GM23248 (cell line): ENCODE results near the gene FAM162A. TPM values are rescaled to one million over a fixed set of nuclear protein-coding genes. Genes with fewer than 3 reads are reported as not detected.

ENCODE experiments used
- DNase-seq: peaks from one replicate; pipeline ENCODE4 v3.0.0-alpha.2; 2015
- H2AFZ ChIP-seq: fragments of 200-600 bp; sonication (generic); 2 replicates; pipeline ENCODE4 v1.6.1; 2016; ENCODE audit warnings: antibody characterized with exemption
- H3F3A ChIP-seq: fragments of 200-600 bp; sonication (generic); 2 replicates; pipeline ENCODE4 v1.6.1; 2016; ENCODE audit warnings: mild to moderate bottlenecking, antibody characterized with exemption, mixed run types; ENCODE audit not compliant: insufficient read depth
- H3K27ac ChIP-seq: fragments of 200-600 bp; sonication (generic); 2 replicates; pipeline ENCODE4 v1.5.1; 2016; ENCODE audit warnings: mild to moderate bottlenecking
- H3K27me3 ChIP-seq: fragments of 200-600 bp; sonication (generic); replicated peaks from 2 replicates; pipeline ENCODE4 v1.6.1; 2016; ENCODE audit warnings: mild to moderate bottlenecking; ENCODE audit not compliant: insufficient read depth
- H3K36me3 ChIP-seq: fragments of 200-600 bp; sonication (generic); 2 replicates; pipeline ENCODE4 v1.6.1; 2016; ENCODE audit warnings: low read depth, mild to moderate bottlenecking
- H3K4me1 ChIP-seq: fragments of 200-600 bp; sonication (generic); 2 replicates; pipeline ENCODE4 v1.6.1; 2016; ENCODE audit warnings: mild to moderate bottlenecking; ENCODE audit not compliant: insufficient read depth
- H3K4me2 ChIP-seq: fragments of 200-600 bp; sonication (generic); one replicate; pipeline ENCODE4 v1.6.1; 2016; ENCODE audit warnings: mild to moderate bottlenecking; ENCODE audit not compliant: unreplicated experiment
- H3K4me3 ChIP-seq: fragments of 200-600 bp; sonication (generic); 2 replicates; pipeline ENCODE4 v1.5.1; 2016; ENCODE audit warnings: mild to moderate bottlenecking
- H3K79me2 ChIP-seq: fragments of 200-600 bp; sonication (generic); 2 replicates; pipeline ENCODE4 v1.6.1; 2016; ENCODE audit warnings: mild to moderate bottlenecking; ENCODE audit not compliant: insufficient read depth
- H3K9ac ChIP-seq: fragments of 200-600 bp; sonication (generic); 2 replicates; pipeline ENCODE4 v1.6.1; 2016; ENCODE audit warnings: mild to moderate bottlenecking
- H3K9me2 ChIP-seq: fragments of 200-600 bp; sonication (generic); 2 replicates; pipeline ENCODE4 v1.6.1; 2016; ENCODE audit warnings: mixed run types, mild to moderate bottlenecking, moderate library complexity; ENCODE audit not compliant: insufficient read depth
- H3K9me3 ChIP-seq: fragments of 200-600 bp; sonication (generic); one replicate; pipeline ENCODE4 v1.6.1; 2017; ENCODE audit warnings: low read depth
- H4K20me1 ChIP-seq: fragments of 200-600 bp; sonication (generic); 2 replicates; pipeline ENCODE4 v1.6.0; 2016; ENCODE audit not compliant: insufficient read depth
- EZH2 ChIP-seq: fragments of 200-600 bp; sonication (generic); IDR thresholded peaks from 2 replicates; pipeline ENCODE4 v1.6.1; 2018; ENCODE audit warnings: antibody characterized with exemption, mild to moderate bottlenecking; ENCODE audit not compliant: insufficient read depth, poor library complexity, severe bottlenecking
- EZH2phosphoT487 ChIP-seq: fragments of 200-600 bp; sonication (generic); IDR thresholded peaks from 2 replicates; pipeline ENCODE4 v1.6.1; 2018; ENCODE audit warnings: antibody characterized with exemption, moderate library complexity, mild to moderate bottlenecking, low read depth; ENCODE audit not compliant: insufficient read depth
- WGBS, 2 experiments: methylation state at CpG; one replicate each; pipeline ENCODE4 v1.1.6; 2015 to 2017; ENCODE audit warnings: low lambda C conversion rate in 2 of 2, low coverage in 1 of 2; ENCODE audit errors: missing lambda C conversion rate in 2 of 2; 5-methylcytosine and 5-hydroxymethylcytosine counted together
- in situ Hi-C: fragments of 300-500 bp; cut with MboI; formaldehyde crosslinking; loops from 2 replicates; pipeline ENCODE4 v1.15.0; 2020
- polyA plus RNA-seq: library from polyadenylated mRNA; unstranded; fragments of >200 nt; fragmentation: Nextera tagmentation; extraction: Ambion mirVana; gene quantifications from 2 replicates; pipeline ENCODE4 v1.2.1, GENCODE V29; 2016
- total RNA-seq: library from RNA; depleted of rRNA; stranded (reverse); fragments of >200 nt; shearing (Covaris generic); gene quantifications from 2 replicates; pipeline ENCODE4 v1.2.3, GENCODE V29; 2014

Gene FAM162A
- total and polyA plus RNA-seq, 2 experiments from 2014 or later = 8.0 to 101 TPM

- in situ Hi-C loops = no loop called here
- Histone ChIP-seq H3K9me2 (no peaks in the 10 kb centered on the region), H3K4me1 (peaks cover 13% of the 10 kb centered on the region; the same call in 1 of the 2 replicates), H3K9me3 (no peaks in the 10 kb centered on the region), H3K27me3 (no peaks in the 10 kb centered on the region), H3K4me3 (no peak overlapping the region), H4K20me1 (no peaks in the 10 kb centered on the region), H3K4me2 (no peak overlapping the region), H3F3A (peaks cover 11% of the 10 kb centered on the region), H3K79me2 (peaks cover 50% of the 10 kb centered on the region), H2AFZ (no peak overlapping the region), H3K27ac (no peak overlapping the region), H3K36me3 (no peaks in the 10 kb centered on the region), H3K9ac (0 out of 2 replicates have a peak overlapping the region, but pooled peaks have one; percentile 3)
- TF ChIP-seq EZH2phosphoT487 (no peak), EZH2 (no peak)
- 91 to 95% methylated on average over 2 of the region's 2 CpGs for WGBS, 2 experiments
- DNase-seq = no peak
Measured at GRCh38 chr3:122391681-122392446, 7.9 kb downstream of the FAM162A start.

GRCh38 chr3:122392868-122393844, 9.2 kb downstream of the FAM162A start:
- WGBS, 2 experiments = 27 to 30% methylated on average over 2 of the region's 2 CpGs
- Histone ChIP-seq H3K9ac (0 out of 2 replicates have a peak overlapping the region, but pooled peaks have one; percentile 3), H3K4me2 (no peak overlapping the region), H3K4me1 (peaks cover 13% of the 10 kb centered on the region; the same call in 1 of the 2 replicates), H3K36me3 (no peaks in the 10 kb centered on the region), H3F3A (peaks cover 11% of the 10 kb centered on the region), H3K4me3 (no peak overlapping the region), H3K79me2 (peaks cover 42% of the 10 kb centered on the region), H2AFZ (0 out of 2 replicates have a peak overlapping the region, but pooled peaks have one; percentile 8), H3K9me2 (no peaks in the 10 kb centered on the region), H3K9me3 (no peaks in the 10 kb centered on the region), H3K27me3 (no peaks in the 10 kb centered on the region), H4K20me1 (no peaks in the 10 kb centered on the region), H3K27ac (no peak overlapping the region)
- DNase-seq = peak; percentile 72
- in situ Hi-C loops = no loop called here
- no peak for TF ChIP-seq EZH2phosphoT487
- TF ChIP-seq EZH2 = no peak

GRCh38 chr3:122394173-122394572, 10.2 kb downstream of the FAM162A start:
- Histone ChIP-seq H3K36me3 (no peaks in the 10 kb centered on the region), H3K9me2 (no peaks in the 10 kb centered on the region), H2AFZ (peak overlapping the region; percentile 60), H3K27ac (no peak overlapping the region), H3K79me2 (peaks cover 32% of the 10 kb centered on the region), H3K9me3 (no peaks in the 10 kb centered on the region), H3K4me1 (peaks cover 13% of the 10 kb centered on the region; the same call in 1 of the 2 replicates), H3F3A (peaks cover 11% of the 10 kb centered on the region), H3K9ac (0 out of 2 replicates have a peak overlapping the region, but pooled peaks have one; percentile 12), H3K4me3 (no peak overlapping the region), H4K20me1 (no peaks in the 10 kb centered on the region), H3K27me3 (no peaks in the 10 kb centered on the region), H3K4me2 (no peak overlapping the region)
- in situ Hi-C loops = no loop called here
- TF ChIP-seq EZH2phosphoT487 (no peak), EZH2 (no peak)
- WGBS, 2 experiments = 47 to 60% methylated on average over 1 of the region's 1 CpG
- no peak for DNase-seq

GRCh38 chr3:122395582-122395981, 11.6 kb downstream of the FAM162A start:
- H3K9me3 ChIP-seq = no peaks in the 10 kb centered on the region
- H3F3A ChIP-seq = peaks cover 11% of the 10 kb centered on the region
- H3K9ac ChIP-seq = no peak overlapping the region
- no peaks in the 10 kb centered on the region for H3K9me2 ChIP-seq
- H2AFZ ChIP-seq = no peak overlapping the region
- H3K36me3 ChIP-seq = no peaks in the 10 kb centered on the region
- H3K27ac ChIP-seq = no peak overlapping the region
- H3K4me2 ChIP-seq = no peak overlapping the region
- peaks cover 13% of the 10 kb centered on the region; the same call in 1 of the 2 replicates for H3K4me1 ChIP-seq
- TF ChIP-seq EZH2phosphoT487 (no peak), EZH2 (no peak)
- DNase-seq = peak; percentile 35
- no peak overlapping the region for H3K4me3 ChIP-seq
- peaks cover 26% of the 10 kb centered on the region for H3K79me2 ChIP-seq
- no peaks in the 10 kb centered on the region for H4K20me1 ChIP-seq
- no peaks in the 10 kb centered on the region for H3K27me3 ChIP-seq
- WGBS, 2 experiments = 26 to 37% methylated on average over 3 of the region's 3 CpGs
- in situ Hi-C loops = no loop called here
